NCI-H2171 treated with DMSO at 0.1 percent for 48 hours (cell line): ENCODE results near the gene KRTAP3-1.

Source experiments
- DNase-seq: peaks from one replicate; lab custom pipeline; 2025; lab: John Stamatoyannopoulos, UW

KRTAP3-1 gene

DNA sequence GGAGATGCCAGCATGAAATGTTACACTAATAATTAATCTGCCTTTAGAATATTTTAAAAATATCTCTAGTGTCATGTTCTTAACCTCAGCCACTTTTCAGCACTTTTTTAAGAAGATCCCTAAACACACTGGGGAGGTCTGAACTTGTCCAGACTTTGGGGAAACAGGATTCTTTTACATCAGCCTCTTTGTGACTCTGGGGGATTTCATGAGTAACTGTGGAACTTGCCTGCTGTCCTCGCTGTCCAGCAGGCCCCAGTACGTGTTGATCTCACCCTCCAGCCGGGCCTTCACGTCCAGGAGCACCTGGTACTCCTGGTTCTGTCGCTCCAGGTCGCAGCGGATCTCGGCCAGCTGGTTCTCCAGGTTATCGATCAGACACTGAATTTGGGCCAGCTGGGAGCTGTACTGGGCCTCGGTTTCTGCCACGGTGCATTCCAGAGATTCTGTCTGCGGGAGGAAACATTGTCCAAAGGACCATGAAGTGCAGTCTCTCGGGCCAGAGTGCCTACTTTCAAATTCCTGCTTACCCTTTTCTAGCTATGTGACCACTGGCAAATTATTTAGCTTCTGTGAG lies 30.3 kb downstream of the KRTAP3-1 start:
- DNase-seq = no peak

DNA sequence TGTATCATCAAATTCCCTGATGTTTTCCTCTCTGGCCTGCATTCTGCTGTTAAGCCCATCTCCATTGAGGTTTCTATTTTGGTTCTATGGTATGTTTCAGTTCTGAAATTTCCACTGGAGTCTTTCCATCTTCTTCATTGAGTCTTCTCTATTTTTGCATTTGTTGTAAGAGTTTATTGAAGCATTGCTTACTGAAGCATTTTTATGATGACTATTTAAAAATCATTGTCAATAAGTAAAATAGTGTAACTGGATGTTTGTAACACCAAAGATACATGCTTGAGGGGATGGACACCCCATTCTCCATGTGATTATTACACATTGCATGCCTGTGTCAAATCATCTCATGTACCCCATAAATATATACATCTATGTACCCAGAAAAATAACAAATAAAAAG lies 33.4 kb downstream of the KRTAP3-1 start:
- DNase-seq = no peak

DNA sequence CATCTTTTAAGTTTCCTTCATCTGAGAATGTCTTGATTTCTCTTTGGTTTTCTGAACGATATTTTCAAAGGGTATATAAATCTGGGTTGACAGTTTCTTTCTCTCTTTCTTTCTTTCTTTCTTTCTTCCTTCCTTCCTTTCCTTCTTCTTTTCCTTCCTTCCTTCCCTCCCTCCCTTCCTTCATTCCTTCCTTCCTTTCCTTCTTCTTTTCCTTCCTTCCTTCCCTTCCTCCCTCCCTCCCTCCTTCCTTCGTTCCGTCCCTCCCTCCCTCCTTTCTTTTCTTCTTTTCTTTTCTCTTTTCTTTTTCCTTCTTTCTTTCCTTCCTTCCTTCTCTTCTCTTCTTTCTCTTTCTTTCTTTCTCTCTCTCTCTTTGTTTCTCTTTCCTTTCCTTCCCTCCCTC lies 34.6 kb downstream of the KRTAP3-1 start:
- no peak for DNase-seq

DNA sequence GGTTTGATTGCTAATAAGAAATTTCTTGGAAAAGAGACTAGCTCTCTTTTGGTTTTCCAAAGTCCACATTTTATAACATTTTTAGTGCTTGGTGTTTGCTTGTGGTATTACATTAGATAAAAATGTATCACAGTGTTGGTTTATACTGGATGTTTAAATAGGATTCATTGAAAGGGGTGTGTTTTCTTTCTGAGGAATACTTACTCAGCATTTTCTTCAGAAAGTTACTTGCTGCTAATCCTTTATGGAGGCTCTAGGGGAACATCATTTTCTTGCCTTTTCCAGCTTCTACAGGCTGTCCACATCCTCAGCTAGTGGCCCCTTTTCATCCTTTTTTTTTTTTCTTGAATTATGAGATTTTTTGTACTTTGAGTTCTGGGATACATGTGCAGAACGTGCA lies 41.3 kb downstream of the KRTAP3-1 start:
- no peak for DNase-seq

DNA sequence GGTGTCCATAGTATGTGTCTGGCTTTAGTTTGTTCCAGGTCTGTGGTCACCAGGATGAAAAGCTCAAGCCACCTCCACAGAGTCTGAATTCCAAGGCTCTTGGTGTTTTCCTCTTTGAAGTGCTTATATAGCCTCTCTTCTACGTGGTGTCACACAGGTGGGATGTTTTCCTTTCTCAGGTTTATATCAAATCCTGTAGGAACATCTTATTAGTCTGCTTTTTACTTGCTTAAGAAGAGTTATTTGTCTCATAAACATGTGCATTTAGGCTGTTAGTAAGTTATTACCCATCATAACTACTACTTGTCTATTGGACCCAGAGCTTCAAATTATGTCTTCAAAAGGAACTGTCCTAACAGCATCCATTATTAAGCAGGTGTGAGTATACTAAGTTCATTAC lies 42.1 kb downstream of the KRTAP3-1 start, which contains the start of gene KRT39:
Gene KRT39 (minus strand): TSS at position 101 of the 400 bp plus-strand sequence. CDS start 92 bp downstream, at position 9.
- DNase-seq = no peak

DNA sequence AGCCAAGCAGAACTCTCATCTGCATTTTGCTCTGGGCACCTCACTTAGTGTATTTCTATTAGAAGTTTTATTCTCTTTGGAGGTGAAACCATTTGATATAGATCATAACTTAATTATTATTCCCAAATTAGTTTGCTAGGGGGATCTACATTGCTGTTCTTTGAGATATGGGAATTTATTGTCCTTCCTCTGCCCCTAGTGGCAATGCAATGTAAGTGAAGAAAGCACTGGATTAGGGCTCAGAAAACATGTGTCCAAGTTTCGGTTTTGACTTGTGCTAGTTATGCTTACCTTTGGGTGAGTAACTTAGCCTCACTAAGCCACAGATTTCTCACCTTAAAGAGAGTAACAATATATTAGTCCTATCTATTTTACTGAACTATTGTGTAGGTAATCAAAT lies 45.1 kb downstream of the KRTAP3-1 start:
- no peak for DNase-seq

DNA sequence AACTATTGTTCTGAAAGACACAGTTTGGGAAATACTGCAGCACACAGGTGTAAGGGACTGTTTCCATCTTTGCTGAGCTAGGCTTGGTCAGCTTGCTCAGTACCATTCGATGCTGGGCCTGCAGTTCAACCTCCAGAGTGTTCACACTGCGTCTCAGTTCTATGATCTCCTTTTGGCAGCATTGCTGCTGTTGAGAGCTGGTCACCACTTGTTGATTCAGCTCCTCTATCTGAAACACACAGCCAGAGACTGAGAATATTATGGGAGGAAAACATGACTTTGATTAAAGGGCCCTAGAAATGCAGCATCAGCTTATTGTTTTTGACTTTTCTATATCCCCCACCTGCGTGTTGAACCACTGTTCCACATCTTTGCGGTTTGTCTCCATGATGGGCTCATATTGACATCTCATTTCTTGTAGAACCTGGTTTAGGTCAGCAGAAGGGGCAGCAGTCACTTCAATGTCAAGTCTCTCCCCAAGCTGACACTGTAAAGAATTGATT lies 46.8 kb downstream of the KRTAP3-1 start:
- no peak for DNase-seq

DNA sequence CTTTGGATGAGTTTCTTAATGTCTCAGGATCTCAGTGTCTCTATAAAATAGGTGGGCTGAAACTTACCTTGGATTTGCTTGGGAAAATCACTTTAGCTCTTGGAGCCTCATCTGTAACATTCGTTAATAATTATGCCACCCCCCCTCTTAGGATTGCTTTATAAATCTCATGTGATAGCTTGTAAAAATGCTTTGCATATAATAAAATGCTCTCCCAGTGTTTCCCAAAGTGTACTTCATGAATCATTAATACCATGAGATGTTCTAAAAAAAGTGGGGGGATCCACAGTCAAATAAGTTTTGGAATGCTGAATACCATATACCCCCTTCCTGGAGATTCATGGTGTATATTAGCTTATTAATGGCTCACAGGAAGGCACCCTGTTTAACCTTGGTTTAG lies 47.3 kb downstream of the KRTAP3-1 start:
- DNase-seq = no peak

DNA sequence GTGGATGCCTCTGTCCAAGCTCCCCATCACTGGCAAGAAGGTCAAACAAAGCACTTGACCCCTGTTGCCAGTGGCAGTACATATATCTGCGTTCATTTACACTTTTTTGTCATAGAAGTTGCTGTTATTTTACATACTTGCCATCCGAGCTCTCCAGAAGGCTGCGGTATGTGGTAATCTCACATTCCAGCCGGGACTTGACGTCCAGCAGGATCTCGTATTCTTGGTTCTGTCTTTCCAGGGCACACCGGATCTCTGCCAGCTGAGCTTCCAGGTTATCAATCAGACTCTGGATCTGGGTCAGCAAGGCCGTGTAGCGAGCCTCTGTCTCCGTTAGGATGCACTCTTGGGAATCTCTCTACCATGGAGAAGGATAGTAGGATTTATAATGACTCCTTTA lies 48.8 kb downstream of the KRTAP3-1 start:
- DNase-seq = no peak
